DOHH2 (cell line): ENCODE results near the gene TBATA.

Experiments
- H3F3A ChIP-seq: fragments of 200-600 bp; sonication (generic), shearing (Covaris generic); 2 replicates; pipeline ENCODE4 v1.6.0; 2016; ENCODE audit warnings: antibody characterized with exemption, mild to moderate bottlenecking; ENCODE audit not compliant: control insufficient read depth, insufficient read depth
- H3K27ac ChIP-seq: fragments of 200-600 bp; sonication (generic); 2 replicates; pipeline ENCODE4 v1.5.1; 2014; ENCODE audit warnings: low read depth, mild to moderate bottlenecking, low read length, moderate library complexity
- H3K27me3 ChIP-seq: fragments of 200-600 bp; sonication (generic); 2 replicates; pipeline ENCODE4 v1.6.1; 2014; ENCODE audit warnings: mild to moderate bottlenecking, low read length, mixed read lengths; ENCODE audit not compliant: control insufficient read depth
- H3K36me3 ChIP-seq: fragments of 200-600 bp; sonication (generic); 2 replicates; pipeline ENCODE4 v1.6.1; 2014; ENCODE audit warnings: mild to moderate bottlenecking, low read length, moderate library complexity, mixed read lengths; ENCODE audit not compliant: control insufficient read depth
- H3K4me1 ChIP-seq: fragments of 200-600 bp; sonication (generic); 2 replicates; pipeline ENCODE4 v1.6.1; 2014; ENCODE audit warnings: mild to moderate bottlenecking, low read length, mixed read lengths; ENCODE audit not compliant: control insufficient read depth
- H3K4me2 ChIP-seq: fragments of 200-600 bp; sonication (generic); 2 replicates; pipeline ENCODE4 v1.6.0; 2014; ENCODE audit warnings: mild to moderate bottlenecking, low read length, moderate library complexity
- H3K4me3 ChIP-seq: fragments of 200-600 bp; sonication (generic); 2 replicates; pipeline ENCODE4 v1.5.1; 2014; ENCODE audit warnings: mild to moderate bottlenecking, low read length, mixed read lengths
- H3K79me2 ChIP-seq: fragments of 200-600 bp; sonication (generic); 2 replicates; pipeline ENCODE4 v1.6.1; 2014; ENCODE audit warnings: mild to moderate bottlenecking, low read length, mixed read lengths; ENCODE audit not compliant: control insufficient read depth
- H3K9me2 ChIP-seq: fragments of 200-600 bp; sonication (generic); replicated peaks from 2 replicates; pipeline ENCODE4 v1.6.1; 2014; ENCODE audit warnings: mild to moderate bottlenecking, low read length, mixed read lengths; ENCODE audit not compliant: control insufficient read depth
- H3K9me3 ChIP-seq: fragments of 200-600 bp; sonication (generic); 2 replicates; pipeline ENCODE4 v1.6.1; 2014; ENCODE audit warnings: antibody characterized with exemption, low read length, mixed read lengths; ENCODE audit not compliant: control insufficient read depth, insufficient read depth
- H4K20me1 ChIP-seq: fragments of 200-600 bp; sonication (generic); 2 replicates; pipeline ENCODE4 v1.6.0; 2014; ENCODE audit warnings: low read depth, mild to moderate bottlenecking, antibody characterized with exemption, low read length, moderate library complexity; ENCODE audit not compliant: control insufficient read depth, insufficient read depth
- CTCF ChIP-seq: fragments of 200-600 bp; sonication (generic); IDR thresholded peaks from one replicate; pipeline ENCODE4 v1.5.1; 2014; ENCODE audit warnings: antibody characterized with exemption, mild to moderate bottlenecking, low read depth, low read length; ENCODE audit not compliant: poor library complexity, severe bottlenecking
- EZH2phosphoT487 ChIP-seq: fragments of 200-600 bp; sonication (generic); IDR thresholded peaks from 2 replicates; pipeline ENCODE4 v1.6.1; 2017; ENCODE audit warnings: borderline replicate concordance, mild to moderate bottlenecking, antibody characterized with exemption, low read length, moderate library complexity, mixed read lengths

The TBATA gene

GRCh38 chr10:70765794-70766594 is 19.2 kb downstream of the TBATA start:
- Histone ChIP-seq H3K4me1 (no peaks in the 10 kb centered on the region), H4K20me1 (no peaks in the 10 kb centered on the region), H3K27me3 (peaks cover 3% of the 10 kb centered on the region; the same call in 1 of the 2 replicates), H3K9me3 (peaks cover 9% of the 10 kb centered on the region; the same call in 1 of the 2 replicates), H3K9me2 (no peaks in the 10 kb centered on the region), H3K79me2 (no peaks in the 10 kb centered on the region), H3K4me2 (no peak overlapping the region), H3K4me3 (no peak overlapping the region), H3K27ac (no peak overlapping the region), H3F3A (no peaks in the 10 kb centered on the region), H3K36me3 (no peaks in the 10 kb centered on the region)
- no peak for TF ChIP-seq EZH2phosphoT487
- TF ChIP-seq CTCF: no peak

DNA sequence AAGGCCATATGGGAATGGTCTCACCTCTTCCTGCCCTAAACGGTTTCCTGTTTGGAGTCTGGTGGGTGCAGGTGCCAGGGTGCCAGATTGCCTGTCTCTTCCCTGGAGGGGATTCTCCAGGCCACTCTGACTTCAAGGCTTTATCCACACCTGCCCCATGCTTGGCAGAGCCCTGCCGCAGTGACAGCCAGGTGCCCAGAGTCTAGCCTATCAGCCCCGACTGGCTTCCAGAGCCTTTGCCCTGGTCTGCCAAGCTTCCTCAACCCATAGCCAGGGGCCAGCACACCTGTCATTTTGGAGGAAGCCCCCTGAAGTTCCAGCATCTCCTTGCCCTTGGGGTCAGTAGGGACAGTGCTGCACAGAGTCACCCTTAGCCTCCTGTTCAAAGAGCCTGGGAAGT is 21.6 kb downstream of the TBATA start:
- Histone ChIP-seq H4K20me1 (no peaks in the 10 kb centered on the region), H3K36me3 (no peaks in the 10 kb centered on the region), H3K9me2 (no peaks in the 10 kb centered on the region), H3F3A (no peaks in the 10 kb centered on the region), H3K79me2 (no peaks in the 10 kb centered on the region), H3K4me1 (no peaks in the 10 kb centered on the region), H3K27me3 (peaks cover 3% of the 10 kb centered on the region; the same call in 1 of the 2 replicates), H3K27ac (no peak overlapping the region), H3K4me3 (no peak overlapping the region), H3K9me3 (peaks cover 9% of the 10 kb centered on the region; the same call in 1 of the 2 replicates), H3K4me2 (no peak overlapping the region)
- no peak for TF ChIP-seq EZH2phosphoT487
- TF ChIP-seq CTCF: no peak

DNA sequence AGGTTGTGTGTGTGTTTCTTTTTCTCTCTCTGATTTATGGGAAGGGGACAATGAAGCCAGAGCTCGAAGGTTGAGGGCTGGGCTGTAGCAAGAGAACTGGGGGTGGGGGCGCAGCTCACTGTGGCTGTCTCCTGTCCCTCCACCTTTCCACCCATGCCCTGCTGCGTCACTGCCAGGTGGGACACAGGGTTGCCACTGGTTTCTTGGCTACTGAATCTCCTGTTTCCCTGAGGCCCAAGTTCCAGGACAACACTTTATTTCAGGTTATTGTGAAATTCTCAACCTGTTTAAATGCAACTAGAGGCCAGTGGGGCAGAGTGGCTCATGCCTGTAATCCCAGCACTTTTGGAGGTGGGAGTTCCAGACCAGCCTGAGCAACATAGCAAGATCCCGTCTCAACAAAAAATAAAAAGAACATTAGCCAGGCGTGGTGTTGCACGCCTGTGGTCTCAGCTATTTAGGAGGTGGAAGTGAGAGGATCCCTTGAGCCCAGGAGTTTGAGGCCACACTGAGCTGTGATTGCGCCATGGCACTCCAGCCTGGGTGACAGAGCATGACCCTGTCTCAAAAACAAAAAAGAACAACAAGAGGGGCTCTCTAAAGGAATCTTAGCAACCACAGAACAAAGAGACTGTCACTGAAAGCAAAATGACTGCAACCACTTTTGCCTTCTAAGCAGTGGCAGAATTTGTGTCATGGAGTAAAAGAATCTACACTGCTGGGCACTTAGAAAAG is 22.6 kb downstream of the TBATA start:
- TF ChIP-seq EZH2phosphoT487 (no peak), CTCF (no peak)
- Histone ChIP-seq H3K4me2 (no peak overlapping the region), H3K4me1 (no peaks in the 10 kb centered on the region), H3F3A (no peaks in the 10 kb centered on the region), H4K20me1 (no peaks in the 10 kb centered on the region), H3K36me3 (no peaks in the 10 kb centered on the region), H3K9me3 (peaks cover 9% of the 10 kb centered on the region; the same call in 1 of the 2 replicates), H3K27ac (no peak overlapping the region), H3K4me3 (no peak overlapping the region), H3K9me2 (no peaks in the 10 kb centered on the region), H3K27me3 (peaks cover 3% of the 10 kb centered on the region; the same call in 1 of the 2 replicates), H3K79me2 (no peaks in the 10 kb centered on the region)
